CD14-positive monocyte (primary cell): ENCODE measurements around the gene RAD23A. TPM values are rescaled to one million over a fixed set of nuclear protein-coding genes. Genes with fewer than 3 reads are reported as not detected.

ENCODE experiments used
- DNase-seq, 3 donors: peaks; one replicate each; pipeline ENCODE4 v3.0.0-alpha.2; 2011 to 2022
- H2AFZ ChIP-seq: 2 replicates; pipeline ENCODE4 v1.6.0; 2012; ENCODE audit warnings: mild to moderate bottlenecking, low read depth, low read length, inconsistent platforms; ENCODE audit not compliant: insufficient read depth, poor library complexity, severe bottlenecking
- H3K27ac ChIP-seq, 2 donors: 1 replicate in 1 of 2; 2 replicates in 1 of 2; pipeline ENCODE4 v1.5.1; 2012 to 2013; ENCODE audit warnings: low read length in 2 of 2, control low read depth in 1 of 2, inconsistent platforms in 1 of 2, low read depth in 1 of 2, mild to moderate bottlenecking in 1 of 2
- H3K27me3 ChIP-seq, 2 donors: one replicate each; pipeline versions ENCODE4 v1.6.0 to v1.6.1; 2011 to 2013; ENCODE audit warnings: low read length in 2 of 2; ENCODE audit not compliant: control insufficient read depth in 2 of 2, insufficient read depth in 2 of 2
- H3K36me3 ChIP-seq, 2 donors: replicated peaks in 1 of 2; 1 replicate in 1 of 2; 2 replicates in 1 of 2; pipeline versions ENCODE4 v1.5.1 to v1.6.1; 2012 to 2013; ENCODE audit warnings: low read length in 2 of 2, control low read depth in 1 of 2, inconsistent platforms in 1 of 2, mild to moderate bottlenecking in 1 of 2; ENCODE audit not compliant: insufficient read depth in 2 of 2, control insufficient read depth in 1 of 2
- H3K4me1 ChIP-seq, 2 donors: 1 replicate in 1 of 2; 2 replicates in 1 of 2; pipeline versions ENCODE4 v1.5.1 to v1.6.1; 2012 to 2013; ENCODE audit warnings: low read length in 2 of 2, control low read depth in 1 of 2, inconsistent platforms in 1 of 2, mild to moderate bottlenecking in 1 of 2, moderate library complexity in 1 of 2; ENCODE audit not compliant: insufficient read depth in 2 of 2, control insufficient read depth in 1 of 2
- H3K4me2 ChIP-seq: replicated peaks from 2 replicates; pipeline ENCODE3; 2012; ENCODE audit warnings: low read length, moderate library complexity, mild to moderate bottlenecking; ENCODE audit not compliant: poor library complexity, severe bottlenecking; ENCODE audit errors: extremely low read depth
- H3K4me3 ChIP-seq, 3 experiments: fragments of 200-600 bp in 1 of 3; sonication (generic) in 1 of 3; replicated peaks in 1 of 3; 1 replicate in 2 of 3; 2 replicates in 1 of 3; pipeline ENCODE4 v1.5.1; 2011 to 2013; ENCODE audit warnings: low read length in 3 of 3, mild to moderate bottlenecking in 3 of 3, control low read depth in 2 of 3, low read depth in 2 of 3, inconsistent platforms in 1 of 3, moderate library complexity in 1 of 3
- H3K79me2 ChIP-seq: 2 replicates; pipeline ENCODE4 v1.6.0; 2012; ENCODE audit warnings: mild to moderate bottlenecking, control low read depth, inconsistent platforms, low read length, moderate library complexity; ENCODE audit not compliant: insufficient read depth
- H3K9ac ChIP-seq: 2 replicates; pipeline ENCODE4 v1.6.0; 2017; ENCODE audit warnings: low read length, mild to moderate bottlenecking; ENCODE audit not compliant: insufficient read depth, poor library complexity, severe bottlenecking
- H3K9me3 ChIP-seq, 2 donors: replicated peaks in 1 of 2; 1 replicate in 1 of 2; 2 replicates in 1 of 2; pipeline versions ENCODE4 v1.5.1 to v1.6.1; 2012 to 2013; ENCODE audit warnings: low read length in 2 of 2, control low read depth in 1 of 2; ENCODE audit not compliant: control insufficient read depth in 1 of 2, insufficient read depth in 1 of 2
- H4K20me1 ChIP-seq: 2 replicates; pipeline ENCODE4 v1.6.0; 2012; ENCODE audit warnings: mild to moderate bottlenecking, low read length, control low read depth, moderate library complexity; ENCODE audit not compliant: insufficient read depth
- H3K27ac Mint-ChIP-seq, 7 donors: one replicate each; pipeline ENCODE4 v1.8.0; 2020; ENCODE audit warnings: mild to moderate bottlenecking in 7 of 7, mixed read lengths in 7 of 7, moderate library complexity in 6 of 7, inconsistent platforms in 2 of 7
- H3K27me3 Mint-ChIP-seq, 3 donors: one replicate each; pipeline ENCODE4 v1.8.0; 2021 to 2022; ENCODE audit warnings: low read depth in 3 of 3, mild to moderate bottlenecking in 3 of 3, mixed read lengths in 3 of 3, moderate library complexity in 3 of 3, inconsistent platforms in 1 of 3
- H3K36me3 Mint-ChIP-seq, 2 donors: one replicate each; pipeline ENCODE4 v1.8.0; 2020; ENCODE audit warnings: mixed read lengths in 2 of 2, inconsistent platforms in 1 of 2, mild to moderate bottlenecking in 1 of 2
- H3K4me1 Mint-ChIP-seq: one replicate; pipeline ENCODE4 v1.8.0; 2020; ENCODE audit warnings: mild to moderate bottlenecking, mixed read lengths
- H3K4me3 Mint-ChIP-seq, 2 donors: one replicate each; pipeline ENCODE4 v1.8.0; 2020; ENCODE audit warnings: mild to moderate bottlenecking in 2 of 2, mixed read lengths in 2 of 2, moderate library complexity in 1 of 2
- H3K9me3 Mint-ChIP-seq, 7 donors: one replicate each; pipeline ENCODE4 v1.8.0; 2020 to 2022; ENCODE audit warnings: mixed read lengths in 7 of 7, mild to moderate bottlenecking in 6 of 7, moderate library complexity in 6 of 7, inconsistent platforms in 2 of 7
- WGBS: methylation state at CpG from one replicate; pipeline ENCODE4 v1.1.5; 2013; ENCODE audit warnings: missing lambda C conversion rate; ENCODE audit not compliant: insufficient coverage; 5-methylcytosine and 5-hydroxymethylcytosine counted together
- intact Hi-C, 2 donors: fragments of 100-400 bp; cut with micrococcal nuclease; formaldehyde crosslinking; loops; one replicate each; pipeline versions ENCODE4 v1.15.0 to v1.15.1; 2023
- polyA plus RNA-seq, 3 donors: library from polyadenylated mRNA; depleted of rRNA in 1 of 3; unstranded in 2 of 3; stranded (reverse) in 1 of 3; fragments of 300-500 nt in 2 of 3; fragments of >200 nt in 1 of 3; fragmentation: Illumina TruSeq in 2 of 3; gene quantifications; 1 replicate in 2 of 3; 2 replicates in 1 of 3; pipeline ENCODE4 v1.2.3, GENCODE V29; 2012 to 2021
- TF ChIP-seq, protein P1 (sequence below): fragments of 200-600 bp; IDR thresholded peaks from one replicate; pipeline ENCODE4 v1.8.0; 2022; ENCODE audit warnings: antibody characterized with exemption, mild to moderate bottlenecking

RAD23A gene
- polyA plus RNA-seq, 3 donors, result 45.5 to 88.0 (median 55.3) TPM

- Histone ChIP-seq H3K9ac (no peak overlapping the region), H3K4me2 (no peak overlapping the region), H3K27ac (peak overlapping the region in 1 of 2 donors; percentile 93), H2AFZ (no peak overlapping the region), H3K27me3 (no peaks in the 10 kb centered on the region), H3K4me3 (no peak overlapping the region), H4K20me1 (peaks cover 13% of the 10 kb centered on the region), H3K4me1 (peaks cover 33 to 56% of the 10 kb centered on the region in 2 donors), H3K9me3 (no peaks in the 10 kb centered on the region), H3K36me3 (peaks cover 53 to 72% of the 10 kb centered on the region in 2 donors), H3K79me2 (peaks cover 50% of the 10 kb centered on the region)
- no peak for DNase-seq
- H3K36me3 Mint-ChIP-seq, result peaks cover 56 to 72% of the 10 kb centered on the region in 2 donors
- 96% methylated on average over 24 of the region's 28 CpGs for WGBS
- TF ChIP-seq, protein P1, sequence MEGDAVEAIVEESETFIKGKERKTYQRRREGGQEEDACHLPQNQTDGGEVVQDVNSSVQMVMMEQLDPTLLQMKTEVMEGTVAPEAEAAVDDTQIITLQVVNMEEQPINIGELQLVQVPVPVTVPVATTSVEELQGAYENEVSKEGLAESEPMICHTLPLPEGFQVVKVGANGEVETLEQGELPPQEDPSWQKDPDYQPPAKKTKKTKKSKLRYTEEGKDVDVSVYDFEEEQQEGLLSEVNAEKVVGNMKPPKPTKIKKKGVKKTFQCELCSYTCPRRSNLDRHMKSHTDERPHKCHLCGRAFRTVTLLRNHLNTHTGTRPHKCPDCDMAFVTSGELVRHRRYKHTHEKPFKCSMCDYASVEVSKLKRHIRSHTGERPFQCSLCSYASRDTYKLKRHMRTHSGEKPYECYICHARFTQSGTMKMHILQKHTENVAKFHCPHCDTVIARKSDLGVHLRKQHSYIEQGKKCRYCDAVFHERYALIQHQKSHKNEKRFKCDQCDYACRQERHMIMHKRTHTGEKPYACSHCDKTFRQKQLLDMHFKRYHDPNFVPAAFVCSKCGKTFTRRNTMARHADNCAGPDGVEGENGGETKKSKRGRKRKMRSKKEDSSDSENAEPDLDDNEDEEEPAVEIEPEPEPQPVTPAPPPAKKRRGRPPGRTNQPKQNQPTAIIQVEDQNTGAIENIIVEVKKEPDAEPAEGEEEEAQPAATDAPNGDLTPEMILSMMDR, result no peak
- H3K9me3 Mint-ChIP-seq, result no peaks in the 10 kb centered on the region
- H3K4me3 Mint-ChIP-seq, result no peak overlapping the region
- H3K27ac Mint-ChIP-seq, result peak overlapping the region; percentile 15 to 84 (median 70)
- peaks cover 44% of the 10 kb centered on the region for H3K4me1 Mint-ChIP-seq
- intact Hi-C loops, result loop anchor here in 1 of 2 donors (5.0 kb wide), 1 partner anchor 204 kb away; the partner anchor contains the start of genes IER2 and STX10
- no peaks in the 10 kb centered on the region for H3K27me3 Mint-ChIP-seq
Measured at GRCh38 chr19:12947702-12948611, 2.3 kb downstream of the RAD23A start.

DNA sequence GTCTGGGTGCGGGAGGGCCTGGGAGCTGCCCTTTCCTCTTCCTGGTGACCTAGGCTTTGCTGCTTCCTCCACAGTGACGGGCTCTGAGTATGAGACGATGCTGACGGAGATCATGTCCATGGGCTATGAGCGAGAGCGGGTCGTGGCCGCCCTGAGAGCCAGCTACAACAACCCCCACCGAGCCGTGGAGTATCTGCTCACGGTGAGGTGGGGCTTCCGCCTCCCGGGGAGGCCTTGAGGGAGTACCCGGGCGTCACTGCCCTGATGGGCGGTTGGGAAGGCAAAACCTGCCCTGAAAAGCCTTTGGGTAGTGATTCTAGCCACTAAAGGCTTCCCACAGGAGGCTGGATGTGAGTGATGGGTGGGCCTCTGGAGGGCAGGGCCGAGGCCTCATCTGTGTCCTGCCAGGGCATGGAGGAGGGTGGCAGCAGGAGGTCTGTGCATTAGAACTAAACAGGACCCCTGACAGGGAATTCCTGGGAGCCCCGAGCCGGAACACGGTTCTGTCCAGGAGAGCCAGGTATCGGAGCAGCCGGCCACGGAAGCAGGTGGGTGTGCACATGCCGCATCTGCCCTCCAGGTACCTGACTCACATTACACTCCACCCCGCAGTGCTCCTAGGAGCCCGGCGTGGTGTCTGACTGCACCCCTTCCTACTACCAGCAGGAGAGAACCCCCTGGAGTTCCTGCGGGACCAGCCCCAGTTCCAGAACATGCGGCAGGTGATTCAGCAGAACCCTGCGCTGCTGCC is 3.1 kb downstream of the RAD23A start:
- Histone ChIP-seq H3K4me2 (no peak overlapping the region), H3K4me1 (peaks cover 39 to 61% of the 10 kb centered on the region in 2 donors), H3K27me3 (no peaks in the 10 kb centered on the region), H3K79me2 (peaks cover 49% of the 10 kb centered on the region), H3K9ac (no peak overlapping the region), H3K9me3 (no peaks in the 10 kb centered on the region), H3K36me3 (peaks cover 53 to 67% of the 10 kb centered on the region in 2 donors), H3K4me3 (no peak overlapping the region), H4K20me1 (peaks cover 5% of the 10 kb centered on the region), H2AFZ (no peak overlapping the region), H3K27ac (peak overlapping the region in 1 of 2 donors; percentile 93)
- Mint-ChIP-seq H3K27ac (peak overlapping the region in 4 of 7 donors; percentile 11 to 75 (median 38)), H3K27me3 (no peaks in the 10 kb centered on the region), H3K9me3 (no peaks in the 10 kb centered on the region), H3K4me1 (peaks cover 44% of the 10 kb centered on the region), H3K4me3 (no peak overlapping the region), H3K36me3 (peaks cover 48 to 71% of the 10 kb centered on the region in 2 donors)
- TF ChIP-seq, protein P1, result no peak
- no peak for DNase-seq
- WGBS, result 96% methylated on average over 25 of the region's 30 CpGs
- intact Hi-C loops, result loop anchor here in 1 of 2 donors (5.0 kb wide), 1 partner anchor 204 kb away; the partner anchor contains the start of genes IER2 and STX10
